ENCODE data around the gene SHMT2.
A peak's percentile ranks its signal among the peaks of the same experiment; 100 is the strongest.

The SHMT2 gene

GRCh38 chr12:57241402-57242310 lies 12.1 kb downstream of the SHMT2 start:
- no peak for DNase-seq

GRCh38 chr12:57242329-57242690 lies 12.8 kb downstream of the SHMT2 start:
- no peak for DNase-seq

DNA sequence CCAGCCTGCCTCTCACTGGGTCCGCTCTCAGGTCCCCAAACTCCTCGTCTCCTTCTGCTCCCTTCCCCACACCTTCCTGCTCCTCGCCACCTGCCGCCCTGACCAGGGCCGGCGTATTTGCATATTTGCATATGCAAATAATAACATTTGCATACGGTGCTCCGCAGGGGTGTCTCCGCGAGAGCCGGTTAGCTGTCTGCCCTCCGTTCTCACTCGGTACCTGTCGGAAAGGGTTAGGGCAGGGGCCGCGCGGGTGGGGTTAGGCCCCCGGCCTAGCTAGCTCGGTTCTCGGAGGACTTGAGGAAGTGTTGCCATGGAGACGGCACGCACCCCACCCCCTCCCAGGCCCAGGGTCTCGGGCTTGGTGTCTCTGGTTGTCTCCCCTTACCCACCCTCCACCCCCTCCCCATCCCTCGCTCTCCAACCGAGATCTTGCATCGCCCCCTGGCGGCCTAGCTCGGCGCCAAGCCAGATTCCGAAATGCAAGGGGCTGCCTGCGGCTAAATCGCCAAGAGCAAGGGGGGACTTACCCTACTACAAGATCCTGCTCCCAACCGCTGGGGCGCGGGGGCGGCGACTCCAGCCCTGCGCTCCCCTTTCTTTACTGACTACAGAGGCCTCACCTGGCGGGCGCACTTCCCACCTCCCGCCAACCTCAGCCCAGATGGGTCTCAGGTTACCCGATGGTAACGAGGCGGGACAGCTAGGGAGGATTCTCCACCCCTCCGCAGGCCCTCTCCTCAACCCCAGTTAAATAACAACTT lies 13.4 kb downstream of the SHMT2 start:
- DNase-seq = peak; percentile 61 to 90

GRCh38 chr12:57243521-57244311 lies 14.2 kb downstream of the SHMT2 start:
- DNase-seq = peak; percentile 68 to 70

- no peak for DNase-seq
Observed at GRCh38 chr12:57244312-57244696, 14.8 kb downstream of the SHMT2 start.

DNA sequence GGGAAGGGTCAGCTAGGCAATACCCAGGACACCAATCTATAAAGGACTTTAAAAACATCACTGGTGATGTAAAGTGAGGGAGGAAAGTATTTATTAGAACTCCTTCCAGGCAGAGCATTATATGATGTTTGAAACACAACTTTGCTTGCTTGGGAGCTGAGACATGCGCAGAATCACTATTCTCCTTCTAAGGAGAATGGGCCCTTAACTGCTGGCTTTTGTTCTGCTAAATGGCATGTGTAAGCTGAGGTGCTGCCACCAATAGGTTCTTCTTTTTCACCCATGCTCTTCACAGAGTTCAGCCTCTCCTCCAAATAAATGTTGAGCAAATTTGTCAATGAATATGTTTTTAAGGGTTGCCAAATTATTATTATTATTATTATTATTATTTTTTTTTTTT lies 17.5 kb downstream of the SHMT2 start:
- no peak for DNase-seq

DNA sequence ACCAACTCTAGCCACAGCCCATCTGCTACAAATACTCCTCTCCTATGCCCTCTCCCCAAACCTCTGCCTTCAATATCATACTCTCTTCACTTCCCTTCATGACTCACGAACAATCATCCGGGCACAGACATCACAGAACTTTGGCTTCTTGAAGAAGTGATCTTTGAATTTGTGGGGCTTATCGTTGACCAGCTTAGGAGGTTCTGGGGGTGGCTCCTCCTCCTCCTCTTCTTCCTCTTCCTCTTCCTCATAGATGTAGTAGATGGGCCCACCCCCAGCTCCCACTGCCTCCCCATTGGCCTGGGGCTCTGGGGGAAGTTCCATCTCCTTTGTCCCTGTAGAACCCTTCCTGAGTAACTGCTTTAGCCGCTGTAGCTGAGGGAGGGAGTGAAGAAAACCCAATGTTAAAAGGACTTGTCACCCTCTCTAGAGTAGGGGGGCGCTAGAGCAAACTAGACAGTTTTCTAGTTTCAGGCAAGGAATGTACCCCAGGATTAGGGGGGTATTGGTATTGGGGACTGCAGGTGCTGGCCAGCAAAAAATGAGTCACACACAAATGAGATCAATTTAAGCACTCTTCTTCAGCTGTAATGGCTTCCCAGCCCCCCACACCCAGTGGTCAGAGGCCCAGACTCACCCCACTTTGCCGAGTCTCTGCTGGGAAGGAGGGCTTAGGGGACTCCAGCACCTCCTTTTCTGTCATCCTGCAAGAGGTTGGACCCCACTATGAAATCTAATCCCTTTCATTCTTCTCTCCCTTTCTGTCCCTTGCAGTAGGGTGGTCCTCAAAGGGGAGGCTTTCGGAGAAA lies 19.6 kb downstream of the SHMT2 start:
- no peak for DNase-seq

DNA sequence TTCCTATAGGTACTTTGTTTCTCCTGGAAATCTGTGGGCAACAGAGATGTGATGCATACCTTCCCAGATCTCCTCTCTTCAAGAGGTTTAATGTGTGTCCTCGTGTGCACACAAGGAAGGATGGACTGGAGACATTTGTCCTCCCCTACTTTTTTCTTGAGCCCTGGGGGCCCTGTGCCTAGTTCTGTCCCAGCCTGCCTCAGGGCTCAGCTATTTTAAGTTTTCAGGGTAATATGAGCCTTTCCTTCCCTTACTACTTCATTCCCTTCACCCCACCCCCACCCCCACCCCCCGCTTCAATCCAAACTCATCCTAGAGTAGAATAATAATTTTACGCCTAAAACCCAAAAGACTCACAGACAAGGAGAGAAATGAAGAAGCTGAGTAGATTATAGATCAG lies 21.0 kb downstream of the SHMT2 start:
- no peak for DNase-seq

- DNase-seq = no peak
Observed at GRCh38 chr12:57250956-57251355, 21.4 kb downstream of the SHMT2 start, which contains the start of gene STAC3. Gene STAC3 (minus strand): TSS chr12:57251187. CDS start chr12:57249636, 1,551 bp downstream.

DNA sequence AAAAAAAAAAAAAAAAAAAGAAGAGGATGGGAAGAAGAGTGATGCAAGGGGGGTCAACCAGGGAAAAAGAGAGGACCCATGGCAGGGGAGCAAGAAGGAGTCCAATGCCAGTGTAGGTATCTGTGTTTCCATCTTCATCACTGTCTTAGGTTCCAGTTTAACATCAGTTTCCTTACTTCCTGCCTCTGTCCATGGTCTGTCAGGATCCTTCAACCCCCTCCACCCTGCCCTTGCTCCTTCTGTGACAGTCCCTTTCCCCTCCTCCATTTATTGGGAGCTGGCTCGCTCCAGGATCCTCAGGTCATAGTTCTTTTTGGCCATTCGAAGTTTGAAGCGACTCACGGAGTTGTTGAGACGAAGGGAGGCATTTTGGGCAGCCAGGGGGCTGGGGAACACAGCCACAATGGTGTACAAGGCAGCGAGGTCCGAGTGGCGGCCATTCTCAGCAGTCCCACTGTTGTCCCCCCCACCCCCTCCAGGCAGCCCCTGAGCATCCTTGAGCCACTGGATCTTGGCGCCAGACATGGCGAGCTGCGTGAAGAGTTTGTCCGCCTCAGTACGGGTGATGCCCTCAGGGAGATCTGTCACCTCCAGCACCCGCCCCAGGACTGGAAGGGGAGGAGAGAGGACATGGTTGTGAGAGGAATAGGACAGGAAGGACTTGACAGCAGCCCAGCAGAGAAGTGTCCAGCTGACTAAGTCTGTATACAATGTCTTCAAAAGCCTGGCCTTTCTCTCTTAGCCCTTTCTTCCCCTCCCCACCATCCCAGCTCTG lies 25.2 kb downstream of the SHMT2 start:
- no peak for DNase-seq

- no peak for DNase-seq
Observed at GRCh38 chr12:57255916-57256315, 26.4 kb downstream of the SHMT2 start.

DNA sequence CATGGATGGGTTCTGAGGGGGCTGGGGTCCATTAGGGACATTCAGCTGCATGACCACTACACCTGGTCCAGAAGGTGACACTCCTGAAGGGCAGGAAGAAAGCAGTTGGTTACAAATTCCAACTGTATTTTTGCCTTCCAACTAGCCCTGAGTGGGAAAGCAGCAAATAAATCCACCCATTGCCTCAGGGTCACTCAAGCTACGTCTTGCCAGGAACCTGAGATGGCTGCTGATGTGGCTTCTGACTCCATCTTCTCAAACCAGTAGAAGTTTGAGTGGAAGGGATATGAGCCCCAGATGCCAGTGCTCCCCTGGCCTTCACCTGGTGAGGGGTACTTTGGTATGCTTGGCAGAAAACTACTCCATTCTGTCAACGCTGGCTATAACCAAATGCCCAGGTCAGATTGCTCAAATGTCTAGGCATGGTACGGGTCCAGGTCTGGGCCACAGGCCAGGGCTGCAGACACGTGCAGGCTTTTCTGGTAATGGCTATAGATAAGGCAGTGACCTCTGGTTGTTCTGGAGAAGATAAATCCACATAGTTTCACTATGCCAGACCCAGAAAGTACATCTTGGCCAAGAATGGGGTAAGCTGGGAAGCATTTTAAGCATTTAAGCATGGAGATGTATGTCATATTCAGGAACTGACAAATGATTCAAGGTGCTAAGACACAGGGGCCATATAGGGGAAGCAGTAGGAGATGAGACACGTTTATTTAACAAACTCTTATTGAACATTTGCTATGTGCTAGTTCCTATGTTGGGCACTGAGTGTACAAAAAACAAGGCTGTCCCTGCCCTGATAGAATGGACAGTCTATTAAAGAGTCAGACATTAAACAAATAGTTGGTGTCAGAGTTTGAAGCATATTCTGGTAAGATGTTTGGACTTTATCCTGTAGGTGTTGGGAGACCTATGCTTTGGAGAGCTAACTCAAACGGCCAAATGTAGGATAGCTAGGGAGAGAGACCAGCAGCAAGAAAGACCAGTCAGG lies 29.8 kb downstream of the SHMT2 start:
- no peak for DNase-seq

GRCh38 chr12:57260366-57260765 lies 30.9 kb downstream of the SHMT2 start:
- DNase-seq = no peak

DNA sequence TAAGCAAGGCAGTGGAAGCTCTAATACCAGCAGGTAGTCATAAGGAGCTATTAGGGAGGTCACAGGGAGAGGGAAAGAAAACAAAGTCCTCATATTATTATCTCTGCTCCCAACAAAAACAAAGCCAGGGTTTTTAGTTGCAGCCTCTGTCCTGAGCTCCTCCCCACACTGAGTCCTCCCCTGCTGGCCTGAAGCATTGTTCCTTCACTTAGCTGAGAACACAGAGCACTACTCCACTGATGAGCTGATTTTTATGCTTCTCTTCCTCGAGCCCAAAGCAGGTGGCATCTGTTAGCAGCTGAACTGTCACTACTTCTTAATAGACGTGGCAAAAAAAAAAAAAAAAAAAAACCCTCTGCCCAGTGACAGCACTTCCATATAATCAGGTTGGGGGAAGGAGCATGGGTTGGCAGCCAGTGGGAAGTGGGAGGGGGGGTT lies 31.9 kb downstream of the SHMT2 start:
- DNase-seq = peak; percentile 43 to 65

DNA sequence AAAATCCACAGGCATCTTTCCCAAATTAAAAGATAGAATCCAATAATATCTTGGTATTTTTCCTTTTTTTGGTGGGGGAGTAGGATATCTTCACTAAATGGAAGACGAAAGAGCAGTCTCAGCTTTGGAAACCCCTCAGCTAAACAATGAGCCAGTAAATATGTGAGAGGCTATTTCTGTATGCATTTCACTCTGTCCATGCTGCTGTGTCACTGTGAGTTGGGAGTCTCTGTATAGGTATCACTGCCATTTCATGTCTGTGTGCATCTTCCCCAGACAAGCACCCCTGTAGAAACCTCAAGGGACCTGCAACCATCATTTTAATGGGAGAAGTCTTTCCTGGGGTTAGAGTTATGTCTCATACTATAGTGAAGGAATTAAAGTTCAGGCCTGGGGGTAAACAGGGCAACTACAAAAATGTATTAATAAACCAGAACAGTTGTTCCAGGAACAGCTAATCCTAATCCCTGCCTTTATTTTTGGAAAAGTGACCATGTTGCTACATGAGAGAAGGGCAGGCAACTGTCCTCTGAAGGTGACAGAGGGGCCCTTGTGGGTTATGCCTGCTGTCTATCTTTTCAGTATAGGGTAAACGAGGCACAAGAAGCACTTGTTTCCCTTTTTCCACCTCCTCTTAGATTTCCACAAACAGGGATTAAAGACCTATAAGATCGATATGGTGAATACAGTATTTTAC lies 32.8 kb downstream of the SHMT2 start:
- no peak for DNase-seq

DNA sequence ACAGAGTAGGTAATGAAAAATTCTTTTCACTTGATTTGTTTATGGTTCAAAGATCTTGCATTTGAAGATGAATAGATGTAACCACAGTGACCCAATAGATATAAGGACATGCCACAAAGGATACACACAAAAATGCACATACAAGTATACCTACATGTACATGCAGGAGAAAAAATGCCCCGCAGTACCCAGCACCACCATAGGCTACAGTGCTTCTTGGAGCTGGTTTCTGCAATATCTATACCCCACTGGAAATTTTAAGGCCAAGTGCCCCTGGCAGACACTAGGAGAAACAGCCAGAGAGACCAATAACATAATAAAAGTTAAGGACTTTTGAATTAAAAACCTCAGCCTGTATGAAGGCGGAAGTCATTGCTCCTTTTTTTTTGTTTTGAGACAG lies 33.6 kb downstream of the SHMT2 start:
- DNase-seq = no peak

GRCh38 chr12:57266681-57267080 lies 37.2 kb downstream of the SHMT2 start:
- no peak for DNase-seq

DNA sequence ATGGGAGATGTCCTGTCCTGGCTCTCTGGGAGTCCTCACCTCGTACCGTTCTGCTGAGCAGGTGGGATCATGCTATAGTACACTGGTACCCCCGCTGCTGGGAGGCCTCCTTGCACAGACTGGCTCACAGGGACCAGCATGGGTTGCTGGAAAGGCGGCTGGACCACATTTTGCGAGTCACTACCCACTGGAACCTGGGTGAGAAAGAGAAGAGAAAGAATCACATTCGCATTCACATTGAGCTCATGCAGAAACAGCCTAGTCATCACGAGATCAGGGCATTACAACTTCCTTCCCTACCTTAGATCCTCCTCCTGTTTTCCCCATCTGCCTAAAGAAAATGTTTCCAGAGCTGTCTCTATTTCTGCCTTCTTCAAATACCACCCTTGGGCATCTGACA lies 38.8 kb downstream of the SHMT2 start:
- no peak for DNase-seq

- no peak for DNase-seq
Observed at GRCh38 chr12:57270966-57271470, 41.5 kb downstream of the SHMT2 start.
